GM23338 (cell line): ENCODE measurements around the gene SYT17. TPM values are rescaled to one million over a fixed set of nuclear protein-coding genes. Genes with fewer than 3 reads are reported as not detected.

Source experiments
- ATAC-seq: fragments of 200-7000 bp; cut with Tn5 transposase; 3 replicates; pipeline ENCODE4 v1.9.1; 2020
- DNase-seq: peaks from one replicate; pipeline ENCODE4 v3.0.0-alpha.2; 2015; ENCODE audit warnings: low spot score
- H2AFZ ChIP-seq: fragments of 200-600 bp; sonication (generic); 2 replicates; pipeline ENCODE4 v1.8.0; 2016; ENCODE audit warnings: antibody characterized with exemption, mild to moderate bottlenecking, moderate library complexity
- H3F3A ChIP-seq: fragments of 200-600 bp; sonication (generic); replicated peaks from 2 replicates; pipeline ENCODE4 v1.8.0; 2017; ENCODE audit warnings: antibody characterized with exemption, mixed run types, low read depth
- H3K27ac ChIP-seq: fragments of 200-600 bp; sonication (generic); 2 replicates; pipeline ENCODE4 v1.6.1; 2016; ENCODE audit warnings: low read depth
- H3K27me3 ChIP-seq: fragments of 200-600 bp; sonication (generic); 2 replicates; pipeline ENCODE4 v1.8.0; 2016; ENCODE audit warnings: mild to moderate bottlenecking, mixed run types, moderate library complexity; ENCODE audit not compliant: insufficient read depth
- H3K36me3 ChIP-seq: fragments of 200-600 bp; sonication (generic); 2 replicates; pipeline ENCODE4 v1.8.0; 2016; ENCODE audit warnings: mild to moderate bottlenecking; ENCODE audit not compliant: insufficient read depth
- H3K4me1 ChIP-seq: fragments of 200-600 bp; sonication (generic); 2 replicates; pipeline ENCODE4 v1.8.0; 2016; ENCODE audit warnings: mild to moderate bottlenecking, moderate library complexity; ENCODE audit not compliant: insufficient read depth
- H3K4me2 ChIP-seq: fragments of 200-600 bp; sonication (generic); 2 replicates; pipeline ENCODE4 v1.7.1; 2017; ENCODE audit warnings: mixed run types
- H3K4me3 ChIP-seq: fragments of 200-600 bp; sonication (generic); 2 replicates; pipeline ENCODE4 v1.6.1; 2016; ENCODE audit warnings: mixed run types
- H3K79me2 ChIP-seq: fragments of 200-600 bp; sonication (generic); replicated peaks from 2 replicates; pipeline ENCODE4 v1.8.0; 2017; ENCODE audit warnings: mild to moderate bottlenecking; ENCODE audit not compliant: insufficient read depth
- H3K9me2 ChIP-seq: fragments of 200-600 bp; sonication (generic); 2 replicates; pipeline ENCODE4 v1.8.0; 2017; ENCODE audit not compliant: insufficient read depth
- H4K20me1 ChIP-seq: fragments of 200-600 bp; sonication (generic); replicated peaks from 2 replicates; pipeline ENCODE4 v1.8.0; 2017; ENCODE audit warnings: mild to moderate bottlenecking; ENCODE audit not compliant: insufficient read depth
- H3K27ac Mint-ChIP-seq: 2 replicates; pipeline ENCODE4 v1.8.0; 2020; ENCODE audit warnings: inconsistent platforms, mild to moderate bottlenecking, moderate library complexity, mixed read lengths
- H3K27me3 Mint-ChIP-seq: 3 replicates; pipeline ENCODE4 v1.8.0; 2022; ENCODE audit warnings: low read depth, mild to moderate bottlenecking, moderate library complexity, mixed read lengths, inconsistent platforms; ENCODE audit not compliant: insufficient read depth, poor library complexity
- H3K36me3 Mint-ChIP-seq: 3 replicates; pipeline ENCODE4 v1.8.0; 2021; ENCODE audit warnings: low read depth, mild to moderate bottlenecking, inconsistent platforms, moderate library complexity, mixed read lengths
- H3K4me1 Mint-ChIP-seq: 3 replicates; pipeline ENCODE4 v1.8.0; 2020; ENCODE audit warnings: mild to moderate bottlenecking, inconsistent platforms, mixed read lengths
- H3K4me3 Mint-ChIP-seq: 3 replicates; pipeline ENCODE4 v1.8.0; 2021; ENCODE audit warnings: moderate library complexity, mild to moderate bottlenecking, inconsistent platforms, mixed read lengths
- H3K9me3 Mint-ChIP-seq: 3 replicates; pipeline ENCODE4 v1.8.0; 2020; ENCODE audit warnings: moderate library complexity, mild to moderate bottlenecking, inconsistent platforms, mixed read lengths
- CREB1 ChIP-seq: fragments of 250-450 bp; sonication (Bioruptor Pico); IDR thresholded peaks from 2 replicates; pipeline ENCODE4 v1.5.0; 2020; ENCODE audit warnings: low read depth, mild to moderate bottlenecking, moderate library complexity
- EZH2 ChIP-seq: fragments of 200-600 bp; sonication (generic); IDR thresholded peaks from one replicate; pipeline ENCODE4 v1.8.0; 2017; ENCODE audit warnings: antibody characterized with exemption, mild to moderate bottlenecking, low read depth; ENCODE audit not compliant: unreplicated experiment
- EZH2phosphoT487 ChIP-seq: fragments of 200-600 bp; sonication (generic); IDR thresholded peaks from one replicate; pipeline ENCODE4 v1.8.1; 2018; ENCODE audit warnings: antibody characterized with exemption; ENCODE audit not compliant: unreplicated experiment
- JUNB ChIP-seq: IDR thresholded peaks from one replicate; pipeline ENCODE4 v1.6.1; 2016; ENCODE audit warnings: antibody characterized with exemption; ENCODE audit not compliant: unreplicated experiment
- NANOG ChIP-seq: IDR thresholded peaks from 2 replicates; pipeline ENCODE4 v1.6.1; 2016; ENCODE audit warnings: antibody characterized with exemption, borderline replicate concordance
- POLR2AphosphoS5 ChIP-seq: IDR thresholded peaks from 2 replicates; pipeline ENCODE4 v1.6.1; 2016; ENCODE audit warnings: antibody characterized with exemption, low read depth
- STAT1 ChIP-seq: IDR thresholded peaks from one replicate; pipeline ENCODE4 v1.6.1; 2016; ENCODE audit warnings: antibody characterized with exemption; ENCODE audit not compliant: unreplicated experiment
- ZNF114 ChIP-seq: fragments of 250-450 bp; sonication (Bioruptor Pico); IDR thresholded peaks from 2 replicates; pipeline ENCODE4 v1.5.0; 2020; ENCODE audit warnings: mild to moderate bottlenecking, moderate library complexity
- ZNF331 ChIP-seq: fragments of 250-450 bp; sonication (Bioruptor Pico); IDR thresholded peaks from 2 replicates; pipeline ENCODE4 v1.5.0; 2020; ENCODE audit warnings: low read depth, mild to moderate bottlenecking, moderate library complexity
- polyA plus RNA-seq: library from polyadenylated mRNA; unstranded; fragments of >200 nt; fragmentation: Nextera tagmentation; extraction: Ambion mirVana; gene quantifications from 2 replicates; pipeline ENCODE4 v1.2.1, GENCODE V29; 2016
- total RNA-seq: library from RNA; depleted of rRNA; stranded (reverse); fragments of >200 nt; shearing (Covaris generic); gene quantifications from 2 replicates; pipeline ENCODE4 v1.2.3, GENCODE V29; 2014
- TF ChIP-seq, protein P1 (sequence below): fragments of 250-450 bp; sonication (Bioruptor Pico); IDR thresholded peaks from 2 replicates; pipeline ENCODE4 v1.5.0; 2020; ENCODE audit warnings: mild to moderate bottlenecking, moderate library complexity

SYT17 gene
- total and polyA plus RNA-seq, 2 experiments from 2014 or later = 5.3 to 9.5 TPM

- TF ChIP-seq, protein P1, sequence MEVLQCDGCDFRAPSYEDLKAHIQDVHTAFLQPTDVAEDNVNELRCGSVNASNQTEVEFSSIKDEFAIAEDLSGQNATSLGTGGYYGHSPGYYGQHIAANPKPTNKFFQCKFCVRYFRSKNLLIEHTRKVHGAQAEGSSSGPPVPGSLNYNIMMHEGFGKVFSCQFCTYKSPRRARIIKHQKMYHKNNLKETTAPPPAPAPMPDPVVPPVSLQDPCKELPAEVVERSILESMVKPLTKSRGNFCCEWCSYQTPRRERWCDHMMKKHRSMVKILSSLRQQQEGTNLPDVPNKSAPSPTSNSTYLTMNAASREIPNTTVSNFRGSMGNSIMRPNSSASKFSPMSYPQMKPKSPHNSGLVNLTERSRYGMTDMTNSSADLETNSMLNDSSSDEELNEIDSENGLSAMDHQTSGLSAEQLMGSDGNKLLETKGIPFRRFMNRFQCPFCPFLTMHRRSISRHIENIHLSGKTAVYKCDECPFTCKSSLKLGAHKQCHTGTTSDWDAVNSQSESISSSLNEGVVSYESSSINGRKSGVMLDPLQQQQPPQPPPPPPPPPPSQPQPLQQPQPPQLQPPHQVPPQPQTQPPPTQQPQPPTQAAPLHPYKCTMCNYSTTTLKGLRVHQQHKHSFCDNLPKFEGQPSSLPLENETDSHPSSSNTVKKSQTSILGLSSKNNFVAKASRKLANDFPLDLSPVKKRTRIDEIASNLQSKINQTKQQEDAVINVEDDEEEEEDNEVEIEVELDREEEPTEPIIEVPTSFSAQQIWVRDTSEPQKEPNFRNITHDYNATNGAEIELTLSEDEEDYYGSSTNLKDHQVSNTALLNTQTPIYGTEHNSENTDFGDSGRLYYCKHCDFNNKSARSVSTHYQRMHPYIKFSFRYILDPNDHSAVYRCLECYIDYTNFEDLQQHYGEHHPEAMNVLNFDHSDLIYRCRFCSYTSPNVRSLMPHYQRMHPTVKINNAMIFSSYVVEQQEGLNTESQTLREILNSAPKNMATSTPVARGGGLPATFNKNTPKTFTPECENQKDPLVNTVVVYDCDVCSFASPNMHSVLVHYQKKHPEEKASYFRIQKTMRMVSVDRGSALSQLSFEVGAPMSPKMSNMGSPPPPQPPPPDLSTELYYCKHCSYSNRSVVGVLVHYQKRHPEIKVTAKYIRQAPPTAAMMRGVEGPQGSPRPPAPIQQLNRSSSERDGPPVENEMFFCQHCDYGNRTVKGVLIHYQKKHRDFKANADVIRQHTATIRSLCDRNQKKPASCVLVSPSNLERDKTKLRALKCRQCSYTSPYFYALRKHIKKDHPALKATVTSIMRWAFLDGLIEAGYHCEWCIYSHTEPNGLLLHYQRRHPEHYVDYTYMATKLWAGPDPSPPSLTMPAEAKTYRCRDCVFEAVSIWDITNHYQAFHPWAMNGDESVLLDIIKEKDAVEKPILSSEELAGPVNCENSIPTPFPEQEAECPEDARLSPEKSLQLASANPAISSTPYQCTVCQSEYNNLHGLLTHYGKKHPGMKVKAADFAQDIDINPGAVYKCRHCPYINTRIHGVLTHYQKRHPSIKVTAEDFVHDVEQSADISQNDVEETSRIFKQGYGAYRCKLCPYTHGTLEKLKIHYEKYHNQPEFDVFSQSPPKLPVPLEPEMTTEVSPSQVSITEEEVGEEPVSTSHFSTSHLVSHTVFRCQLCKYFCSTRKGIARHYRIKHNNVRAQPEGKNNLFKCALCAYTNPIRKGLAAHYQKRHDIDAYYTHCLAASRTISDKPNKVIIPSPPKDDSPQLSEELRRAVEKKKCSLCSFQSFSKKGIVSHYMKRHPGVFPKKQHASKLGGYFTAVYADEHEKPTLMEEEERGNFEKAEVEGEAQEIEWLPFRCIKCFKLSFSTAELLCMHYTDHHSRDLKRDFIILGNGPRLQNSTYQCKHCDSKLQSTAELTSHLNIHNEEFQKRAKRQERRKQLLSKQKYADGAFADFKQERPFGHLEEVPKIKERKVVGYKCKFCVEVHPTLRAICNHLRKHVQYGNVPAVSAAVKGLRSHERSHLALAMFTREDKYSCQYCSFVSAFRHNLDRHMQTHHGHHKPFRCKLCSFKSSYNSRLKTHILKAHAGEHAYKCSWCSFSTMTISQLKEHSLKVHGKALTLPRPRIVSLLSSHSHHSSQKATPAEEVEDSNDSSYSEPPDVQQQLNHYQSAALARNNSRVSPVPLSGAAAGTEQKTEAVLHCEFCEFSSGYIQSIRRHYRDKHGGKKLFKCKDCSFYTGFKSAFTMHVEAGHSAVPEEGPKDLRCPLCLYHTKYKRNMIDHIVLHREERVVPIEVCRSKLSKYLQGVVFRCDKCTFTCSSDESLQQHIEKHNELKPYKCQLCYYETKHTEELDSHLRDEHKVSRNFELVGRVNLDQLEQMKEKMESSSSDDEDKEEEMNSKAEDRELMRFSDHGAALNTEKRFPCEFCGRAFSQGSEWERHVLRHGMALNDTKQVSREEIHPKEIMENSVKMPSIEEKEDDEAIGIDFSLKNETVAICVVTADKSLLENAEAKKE (CRISPR knock-in tag) = no peak
- TF ChIP-seq NANOG (no peak), STAT1 (no peak)
These were observed 20.4 kb downstream of the SYT17 start (continued) for GRCh38 chr16:19188406-19188805.

- no peak overlapping the region for H3K4me2 ChIP-seq
- H3K4me1 ChIP-seq = no peaks in the 10 kb centered on the region
- no peak overlapping the region for H3K4me3 Mint-ChIP-seq
- H3K9me3 Mint-ChIP-seq = peaks cover 4% of the 10 kb centered on the region; the same call in 2 of the 3 replicates
- H3K27me3 Mint-ChIP-seq = no peaks in the 10 kb centered on the region
- no peaks in the 10 kb centered on the region for H3K9me2 ChIP-seq
- ATAC-seq (no peak), DNase-seq (no peak)
- no peaks in the 10 kb centered on the region for H3K79me2 ChIP-seq
- H3K36me3 ChIP-seq = no peaks in the 10 kb centered on the region
- no peaks in the 10 kb centered on the region for H3K4me1 Mint-ChIP-seq
- H3K27me3 ChIP-seq = no peaks in the 10 kb centered on the region
- H3K27ac ChIP-seq = no peak overlapping the region
- no peaks in the 10 kb centered on the region for H4K20me1 ChIP-seq
- H3K27ac Mint-ChIP-seq = no peak overlapping the region
- H2AFZ ChIP-seq = no peak overlapping the region
- H3K4me3 ChIP-seq = no peak overlapping the region
- H3K36me3 Mint-ChIP-seq = peaks cover 7% of the 10 kb centered on the region; the same call in 2 of the 3 replicates
- H3F3A ChIP-seq = no peaks in the 10 kb centered on the region
- TF ChIP-seq, protein P1 (CRISPR knock-in tag) = no peak
- TF ChIP-seq JUNB (no peak), ZNF114 (CRISPR knock-in tag) (no peak), STAT1 (no peak), CREB1 (CRISPR knock-in tag) (no peak), ZNF331 (CRISPR knock-in tag) (no peak), EZH2phosphoT487 (no peak), EZH2 (no peak), POLR2AphosphoS5 (no peak)
These were observed 24.8 kb downstream of the SYT17 start for GRCh38 chr16:19192865-19193264.
